Endothelial cell of umbilical vein (primary cell): ENCODE measurements around the gene CD79B. TPM values are rescaled to one million over a fixed set of nuclear protein-coding genes. Genes with fewer than 3 reads are reported as not detected.

Experiments
- BruUV-seq: library from RNA; stranded (reverse); fragments of 400-500 nt; replicated peaks from 2 replicates; lab custom pipeline; 2021; lab: Mats Ljungman, UMichigan
- CTCF ChIA-PET: fragments of 300-600, 350-600 bp; sonication (Branson Sonifier 250); formaldehyde crosslinking; loops from one replicate; lab custom pipeline; 2021; ENCODE audit warnings: antibody characterized with exemption, inconsistent platforms; lab: Charles Lee
- POLR2A ChIA-PET: fragments of 300-600, 350-600 bp; sonication (Branson Sonifier 250); formaldehyde crosslinking; loops from one replicate; lab custom pipeline; 2021; ENCODE audit warnings: antibody characterized with exemption, inconsistent platforms; lab: Charles Lee
- DNase-seq: peaks from one replicate; pipeline ENCODE4 v3.0.0-alpha.2; 2011; ENCODE audit warnings: low read depth, low spot score
- FAIRE-seq: peaks from 2 replicates; lab custom pipeline; 2011; peaks lifted over from hg19 to GRCh38; lab: Jason Lieb, UNC
- H2AFZ ChIP-seq: 2 replicates; pipeline ENCODE4 v1.6.0; 2012; ENCODE audit warnings: low read depth, low read length, control low read depth, inconsistent platforms
- H3K27ac ChIP-seq: 2 replicates; pipeline ENCODE4 v1.5.1; 2011; ENCODE audit warnings: low read depth, mild to moderate bottlenecking, control low read depth, low read length, moderate library complexity; ENCODE audit not compliant: insufficient read depth
- H3K27me3 ChIP-seq, 2 experiments: 2 replicates each; pipeline versions ENCODE4 v1.6.0 to v1.6.1; 2011; ENCODE audit warnings: low read length in 2 of 2, mixed read lengths in 1 of 2; ENCODE audit not compliant: control insufficient read depth in 2 of 2, insufficient read depth in 2 of 2
- H3K36me3 ChIP-seq, 2 experiments: 2 replicates in 1 of 2; 3 replicates in 1 of 2; pipeline ENCODE4 v1.5.1; 2011; ENCODE audit warnings: low read length in 2 of 2, mild to moderate bottlenecking in 1 of 2, moderate library complexity in 1 of 2; ENCODE audit not compliant: control insufficient read depth in 2 of 2, insufficient read depth in 2 of 2; ENCODE audit errors: extremely low read depth in 1 of 2
- H3K4me1 ChIP-seq: 3 replicates; pipeline ENCODE4 v1.5.1; 2011; ENCODE audit warnings: mild to moderate bottlenecking, low read length; ENCODE audit not compliant: control insufficient read depth, insufficient read depth; ENCODE audit errors: extremely low read depth
- H3K4me2 ChIP-seq: 2 replicates; pipeline ENCODE4 v1.6.1; 2011; ENCODE audit warnings: low read length, control low read depth, mixed read lengths; ENCODE audit not compliant: insufficient read depth
- H3K4me3 ChIP-seq, 3 experiments: fragments of 200-600 bp in 1 of 3; sonication (generic), shearing (Covaris generic) in 1 of 3; replicated peaks in 1 of 3; 2 replicates each; pipeline ENCODE4 v1.5.1; 2011 to 2016; ENCODE audit warnings: control low read depth in 3 of 3, low read length in 3 of 3, mild to moderate bottlenecking in 2 of 3, inconsistent platforms in 1 of 3, low read depth in 1 of 3, moderate library complexity in 1 of 3; ENCODE audit not compliant: insufficient read depth in 1 of 3
- H3K79me2 ChIP-seq: 2 replicates; pipeline ENCODE4 v1.6.0; 2012; ENCODE audit warnings: low read length, inconsistent platforms; ENCODE audit not compliant: control insufficient read depth, insufficient read depth
- H3K9ac ChIP-seq: replicated peaks from 2 replicates; pipeline ENCODE3; 2011; ENCODE audit warnings: low read length, control low read depth; ENCODE audit not compliant: insufficient read depth; ENCODE audit errors: extremely low read depth
- H3K9me1 ChIP-seq: replicated peaks from 3 replicates; pipeline ENCODE4 v1.6.0; 2011; ENCODE audit warnings: mild to moderate bottlenecking, low read length; ENCODE audit not compliant: control insufficient read depth, insufficient read depth; ENCODE audit errors: extremely low read depth
- H3K9me3 ChIP-seq: replicated peaks from 2 replicates; pipeline ENCODE4 v1.5.1; 2012; ENCODE audit warnings: low read length, inconsistent platforms; ENCODE audit not compliant: control insufficient read depth, insufficient read depth
- H4K20me1 ChIP-seq: replicated peaks from 2 replicates; pipeline ENCODE3; 2011; ENCODE audit warnings: mild to moderate bottlenecking, low read length; ENCODE audit not compliant: control insufficient read depth, insufficient read depth; ENCODE audit errors: extremely low read depth
- EZH2 ChIP-seq: IDR thresholded peaks from 2 replicates; pipeline ENCODE4 v1.6.1; 2012; ENCODE audit warnings: borderline replicate concordance, low read depth, mild to moderate bottlenecking, moderate library complexity, low read length, inconsistent platforms; ENCODE audit not compliant: severe bottlenecking
- FOS ChIP-seq: IDR thresholded peaks from 2 replicates; pipeline ENCODE4 v1.6.1; 2011; ENCODE audit warnings: mild to moderate bottlenecking, low read length, moderate library complexity, borderline replicate concordance; ENCODE audit not compliant: insufficient read depth
- GATA2 ChIP-seq: IDR thresholded peaks from 2 replicates; pipeline ENCODE4 v1.7.0; 2011; ENCODE audit warnings: low read depth, mild to moderate bottlenecking, moderate library complexity, mixed read lengths, low read length; ENCODE audit not compliant: insufficient read length, insufficient read depth
- JUN ChIP-seq: IDR thresholded peaks from 2 replicates; pipeline ENCODE4 v1.6.1; 2011; ENCODE audit warnings: borderline replicate concordance, low read depth; ENCODE audit not compliant: insufficient read length, insufficient read depth
- MYC ChIP-seq: IDR thresholded peaks from one replicate; pipeline ENCODE4 v1.6.1; 2011; ENCODE audit warnings: mild to moderate bottlenecking, low read depth, low read length
- POLR2A ChIP-seq: IDR thresholded peaks from 2 replicates; pipeline ENCODE4 v1.6.1; 2012; ENCODE audit warnings: low read depth, mild to moderate bottlenecking, control low read depth, low read length
- POLR2AphosphoS5 ChIP-seq: IDR thresholded peaks from 2 replicates; pipeline ENCODE4 v1.6.1; 2012; ENCODE audit warnings: low read depth, mild to moderate bottlenecking, control low read depth, low read length, moderate library complexity; ENCODE audit not compliant: insufficient read depth
- dilution Hi-C: fragments of 300-500 bp; cut with MboI; formaldehyde crosslinking; loops from one replicate; pipeline ENCODE4 v1.15.0; 2019; ENCODE audit warnings: low sequenced_read_pairs; ENCODE audit not compliant: extremely low pct_ligation_motif_present
- intact Hi-C: fragments of 100-400 bp; cut with micrococcal nuclease; formaldehyde crosslinking; loops from one replicate; pipeline ENCODE4 v1.10.0; 2022
- polyA plus RNA-seq, 4 experiments: library from polyadenylated mRNA; depleted of rRNA in 3 of 4; stranded (reverse) in 3 of 4; unstranded in 1 of 4; fragments of >200 nt; gene quantifications; 2 replicates each; pipeline versions ENCODE4 v1.2.1 to v1.2.3, GENCODE V29; 2011 to 2012; ENCODE audit warnings: missing spikeins in 1 of 4
- total RNA-seq: library from RNA; stranded (reverse); gene quantifications from 2 replicates; pipeline ENCODE4 v1.2.3, GENCODE V29; 2021
- TF ChIP-seq, protein P1 (sequence below): IDR thresholded peaks from 2 replicates; pipeline ENCODE4 v1.6.1; 2011; ENCODE audit not compliant: insufficient read depth, insufficient read length
- TF ChIP-seq, protein P2 (sequence below), 2 donors: IDR thresholded peaks; 1 replicate in 1 of 2; 2 replicates in 1 of 2; pipeline ENCODE4 v1.5.1; 2011; ENCODE audit warnings: low read length in 2 of 2, mild to moderate bottlenecking in 2 of 2, moderate library complexity in 2 of 2, control low read depth in 1 of 2, inconsistent platforms in 1 of 2, low read depth in 1 of 2; ENCODE audit not compliant: insufficient read depth in 1 of 2; ENCODE audit errors: extremely low read depth in 1 of 2

The CD79B gene
- total and polyA plus RNA-seq, 2 donors (not counting 3 experiments of a cell fraction or from before 2014, with no cell fraction given): 2.1 to 3.9 TPM

- no peak overlapping the region for H3K4me3 ChIP-seq
- H3K27ac ChIP-seq: no peak overlapping the region
- DNase-seq: no peak
- H3K9me3 ChIP-seq: no peaks in the 10 kb centered on the region
- no peaks in the 10 kb centered on the region for H3K27me3 ChIP-seq
- no TSS peak for BruUV-seq
- no peak overlapping the region for H3K4me2 ChIP-seq
- H3K9ac ChIP-seq: no peak overlapping the region
- ChIA-PET POLR2A (no interaction called here), CTCF (interaction anchor here (1.3 to 7.0 kb wide), 6 partner anchors 10 to 178 kb away, joined by 3 to 50 read pairs (median 6); partner anchors contain the start of gene GH1)
- no peak for FAIRE-seq
- intact Hi-C loops: no loop called here
- no peaks in the 10 kb centered on the region for H3K36me3 ChIP-seq
- H2AFZ ChIP-seq: no peak overlapping the region
- TF ChIP-seq FOS (no peak), POLR2A (no peak), GATA2 (no peak), POLR2AphosphoS5 (no peak), JUN (no peak), EZH2 (no peak), MYC (no peak)
- TF ChIP-seq, protein P1, sequence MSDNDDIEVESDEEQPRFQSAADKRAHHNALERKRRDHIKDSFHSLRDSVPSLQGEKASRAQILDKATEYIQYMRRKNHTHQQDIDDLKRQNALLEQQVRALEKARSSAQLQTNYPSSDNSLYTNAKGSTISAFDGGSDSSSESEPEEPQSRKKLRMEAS: no peak
- TF ChIP-seq, protein P2, sequence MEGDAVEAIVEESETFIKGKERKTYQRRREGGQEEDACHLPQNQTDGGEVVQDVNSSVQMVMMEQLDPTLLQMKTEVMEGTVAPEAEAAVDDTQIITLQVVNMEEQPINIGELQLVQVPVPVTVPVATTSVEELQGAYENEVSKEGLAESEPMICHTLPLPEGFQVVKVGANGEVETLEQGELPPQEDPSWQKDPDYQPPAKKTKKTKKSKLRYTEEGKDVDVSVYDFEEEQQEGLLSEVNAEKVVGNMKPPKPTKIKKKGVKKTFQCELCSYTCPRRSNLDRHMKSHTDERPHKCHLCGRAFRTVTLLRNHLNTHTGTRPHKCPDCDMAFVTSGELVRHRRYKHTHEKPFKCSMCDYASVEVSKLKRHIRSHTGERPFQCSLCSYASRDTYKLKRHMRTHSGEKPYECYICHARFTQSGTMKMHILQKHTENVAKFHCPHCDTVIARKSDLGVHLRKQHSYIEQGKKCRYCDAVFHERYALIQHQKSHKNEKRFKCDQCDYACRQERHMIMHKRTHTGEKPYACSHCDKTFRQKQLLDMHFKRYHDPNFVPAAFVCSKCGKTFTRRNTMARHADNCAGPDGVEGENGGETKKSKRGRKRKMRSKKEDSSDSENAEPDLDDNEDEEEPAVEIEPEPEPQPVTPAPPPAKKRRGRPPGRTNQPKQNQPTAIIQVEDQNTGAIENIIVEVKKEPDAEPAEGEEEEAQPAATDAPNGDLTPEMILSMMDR (IDR thresholded peaks at IDR 0.05; ENCODE audit: extremely low read depth in 1 of 2, insufficient read depth in 1 of 2, low read depth in 1 of 2, low read length in 2 of 2): no peak
- H3K79me2 ChIP-seq: no peaks in the 10 kb centered on the region
- H3K4me1 ChIP-seq: no peaks in the 10 kb centered on the region
- H4K20me1 ChIP-seq: no peaks in the 10 kb centered on the region
- dilution Hi-C loops: no loop called here
- no peaks in the 10 kb centered on the region for H3K9me1 ChIP-seq
Measured at GRCh38 chr17:63955791-63956190, 23.7 kb upstream of the CD79B start.
